ENCODE results near the gene ARHGAP42.
"Not testable (repeated sequence)": the region's sequence is repeated elsewhere in the genome, so short reads cannot be mapped to it uniquely, and the experiment has no call there.

ARHGAP42 gene

GRCh38 chr11:100726680-100727079, 39.6 kb downstream of the ARHGAP42 start:
- no peak for DNase-seq (ENCODE audit: low spot score)

GRCh38 chr11:100727410-100727809, 40.3 kb downstream of the ARHGAP42 start:
- no peak for DNase-seq (ENCODE audit: low spot score)

GRCh38 chr11:100730266-100730665, 43.2 kb downstream of the ARHGAP42 start:
- no peak for DNase-seq (ENCODE audit: low spot score)

GRCh38 chr11:100731471-100731870, 44.4 kb downstream of the ARHGAP42 start:
- no peak for DNase-seq (ENCODE audit: low spot score)

GRCh38 chr11:100732949-100733348, 45.9 kb downstream of the ARHGAP42 start:
- DNase-seq (ENCODE audit: low spot score): no peak

- no peak for DNase-seq (ENCODE audit: low spot score)
These were observed 47.8 kb downstream of the ARHGAP42 start for GRCh38 chr11:100734743-100735527.

GRCh38 chr11:100735949-100736675, 49.0 kb downstream of the ARHGAP42 start:
- no peak for DNase-seq (ENCODE audit: low spot score)

GRCh38 chr11:100738701-100739270, 51.7 kb downstream of the ARHGAP42 start:
- DNase-seq (ENCODE audit: low spot score): no peak

- no peak for DNase-seq (ENCODE audit: low spot score)
These were observed 52.6 kb downstream of the ARHGAP42 start for GRCh38 chr11:100739666-100740065.

GRCh38 chr11:100740440-100740839, 53.4 kb downstream of the ARHGAP42 start:
- DNase-seq (ENCODE audit: low spot score): no peak

GRCh38 chr11:100741866-100742625, 55.0 kb downstream of the ARHGAP42 start:
- DNase-seq (ENCODE audit: low spot score): no peak

- DNase-seq (ENCODE audit: low spot score): no peak
These were observed 59.4 kb downstream of the ARHGAP42 start for GRCh38 chr11:100746448-100746847.

GRCh38 chr11:100748153-100748552, 61.1 kb downstream of the ARHGAP42 start:
- no peak for DNase-seq (ENCODE audit: low spot score)

- DNase-seq (ENCODE audit: low spot score): not testable (repeated sequence)
These were observed 62.9 kb downstream of the ARHGAP42 start for GRCh38 chr11:100749887-100750565.

GRCh38 chr11:100750566-100750891, 63.4 kb downstream of the ARHGAP42 start:
- DNase-seq (ENCODE audit: low spot score): not testable (repeated sequence)

GRCh38 chr11:100752371-100753171, 65.5 kb downstream of the ARHGAP42 start:
- no peak for DNase-seq (ENCODE audit: low spot score)

GRCh38 chr11:100753172-100753543, 66.1 kb downstream of the ARHGAP42 start:
- no peak for DNase-seq (ENCODE audit: low spot score)

- DNase-seq (ENCODE audit: low spot score): no peak
These were observed 66.5 kb downstream of the ARHGAP42 start for GRCh38 chr11:100753571-100753970.

GRCh38 chr11:100756559-100756958, 69.5 kb downstream of the ARHGAP42 start:
- DNase-seq (ENCODE audit: low spot score): no peak

- DNase-seq (ENCODE audit: low spot score): no peak
These were observed 70.6 kb downstream of the ARHGAP42 start for GRCh38 chr11:100757646-100758045.

GRCh38 chr11:100759106-100759505, 72.0 kb downstream of the ARHGAP42 start:
- DNase-seq (ENCODE audit: low spot score): no peak

Measured in hematopoietic multipotent progenitor cell treated with erythropoietin and hydrocortisone succinate and interleukin-3 and kit ligand, for 15 days (in vitro differentiated cells).